HG02840 (cell line): ENCODE results near the gene ELFN2.

ENCODE experiments used
- ATAC-seq: cut with Tn5 transposase; IDR thresholded peaks from one replicate; pipeline ENCODE4 v1.9.1; 2021; ENCODE audit warnings: mild to moderate bottlenecking, moderate library complexity, moderate number of reproducible peaks; ENCODE audit not compliant: unreplicated experiment, low FRiP score

The ELFN2 gene

DNA sequence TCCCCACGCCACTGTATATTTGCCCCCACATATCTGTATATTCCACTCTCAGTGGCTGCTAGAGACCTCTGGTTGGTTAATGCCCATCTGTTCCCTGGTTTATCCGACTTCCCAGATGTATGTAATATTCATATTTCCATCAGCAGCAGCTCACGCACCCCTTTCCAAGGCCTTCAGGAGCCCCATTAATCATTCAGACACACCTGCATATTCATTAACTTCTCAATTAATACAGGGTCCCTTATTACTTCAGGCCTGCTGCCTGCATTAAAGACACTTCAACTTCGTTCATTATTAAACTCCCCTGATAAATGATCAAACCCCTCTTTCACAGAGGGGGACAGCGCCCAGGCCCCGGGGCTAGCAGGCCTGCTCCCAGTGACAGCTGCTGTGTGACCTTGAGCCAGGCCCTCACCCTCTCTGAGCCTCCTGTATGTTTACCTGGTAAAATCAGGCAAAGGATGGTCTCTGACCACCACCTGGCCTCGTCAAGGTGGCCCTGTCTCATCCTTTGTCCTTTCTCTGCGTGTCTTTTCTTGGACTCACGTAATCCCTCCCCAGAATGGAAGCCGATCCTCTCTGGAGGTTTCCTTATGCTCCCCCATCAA, 34.5 kb downstream of the ELFN2 start:
- no peak for ATAC-seq

DNA sequence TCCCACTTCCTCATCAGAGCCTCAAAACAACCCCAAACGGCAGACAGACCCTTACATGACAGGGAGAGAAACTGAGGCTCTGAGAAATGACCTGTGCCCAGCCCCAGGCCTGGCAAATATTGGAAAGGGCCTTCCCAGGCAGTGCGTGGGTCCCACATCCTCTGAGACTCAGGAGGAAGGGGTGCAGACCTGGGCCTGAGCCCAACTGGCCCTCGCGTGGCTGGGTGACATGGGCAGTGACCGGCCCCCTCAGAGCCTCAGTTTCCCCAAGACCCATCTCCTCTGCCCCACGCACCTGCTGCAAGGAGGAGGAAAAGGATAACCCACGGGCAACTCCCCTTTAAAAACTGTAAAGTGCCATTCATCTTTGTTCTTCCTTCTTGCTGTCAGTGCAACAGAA, 35.6 kb downstream of the ELFN2 start:
- ATAC-seq, result no peak

DNA sequence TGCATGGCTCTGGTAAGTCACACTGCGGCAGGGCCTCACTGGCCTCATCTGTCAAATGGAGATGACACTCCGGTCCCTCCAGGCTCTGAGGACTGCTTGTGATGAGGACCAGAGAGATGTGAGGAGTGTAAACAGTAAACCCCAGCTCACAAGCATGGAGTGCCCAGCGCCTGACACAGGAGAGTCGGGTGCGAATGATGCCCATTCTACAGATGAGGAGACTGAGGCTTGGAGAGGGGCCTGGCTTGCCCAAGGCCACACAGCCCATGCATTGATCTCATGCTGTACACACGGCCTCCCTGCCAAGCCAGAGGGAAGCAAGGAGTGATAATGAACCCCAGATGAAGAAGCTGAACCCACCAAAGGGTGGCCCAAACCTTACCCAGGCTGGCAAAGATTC, 37.2 kb downstream of the ELFN2 start:
- no peak for ATAC-seq

DNA sequence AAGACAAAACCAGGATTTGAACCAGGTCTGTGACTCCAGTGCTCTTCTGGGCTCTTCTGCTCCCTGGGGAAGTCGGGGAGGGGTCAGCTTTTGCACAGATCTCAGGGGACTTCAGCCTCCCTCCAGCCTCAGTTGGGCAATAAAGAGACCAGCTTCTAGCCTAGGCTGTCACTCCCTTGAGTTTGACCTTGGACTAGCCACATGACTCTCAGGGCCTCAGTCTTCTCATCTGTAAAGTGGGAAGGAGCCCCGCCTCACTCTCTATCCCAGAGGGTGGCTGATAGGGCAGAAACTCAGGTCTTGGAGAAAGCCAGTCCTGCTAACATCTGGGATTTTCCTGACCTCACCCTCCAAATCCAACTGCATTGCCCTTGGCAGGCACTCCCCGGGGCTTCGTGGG, 38.7 kb downstream of the ELFN2 start:
- ATAC-seq, result no peak

DNA sequence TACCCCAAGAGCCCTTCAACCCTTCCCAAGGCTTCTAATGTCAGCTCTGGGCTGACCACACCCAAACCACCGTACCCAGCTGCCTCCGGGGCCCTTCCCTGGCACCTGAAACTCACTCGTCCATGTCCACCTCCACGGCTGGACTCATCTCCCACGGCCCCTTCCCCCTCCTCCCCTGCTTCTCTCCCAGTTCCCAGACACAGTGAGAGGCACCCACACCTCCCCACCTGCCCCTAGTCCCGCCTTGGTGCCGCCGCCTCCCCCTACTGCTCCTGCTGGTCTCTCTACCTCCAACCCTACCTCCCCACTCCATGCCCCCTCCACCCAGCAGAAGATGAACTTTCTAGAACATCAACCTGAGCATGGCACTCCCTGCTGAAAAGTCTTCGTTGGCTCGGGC, 39.5 kb downstream of the ELFN2 start:
- ATAC-seq, result no peak

DNA sequence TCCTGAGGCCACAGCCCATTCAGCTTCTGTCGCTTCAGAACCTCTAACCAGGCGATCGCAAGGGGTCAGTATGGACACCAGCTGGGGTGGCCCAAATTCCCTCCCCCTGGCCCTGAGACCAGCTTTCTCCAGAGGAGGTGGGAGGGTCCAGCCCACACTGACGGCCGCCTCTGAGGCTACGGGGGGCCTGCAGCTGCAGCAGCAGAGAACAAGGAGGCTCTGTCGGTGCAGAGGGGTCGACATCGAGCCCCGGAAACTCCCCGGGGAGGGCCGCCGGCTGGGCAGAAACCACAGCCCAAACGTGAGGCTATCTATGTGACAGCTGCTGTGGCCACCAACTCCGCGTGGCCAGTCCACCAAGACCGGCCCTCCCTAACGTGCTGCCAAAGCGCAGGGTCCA, 40.8 kb downstream of the ELFN2 start:
- ATAC-seq, result no peak

DNA sequence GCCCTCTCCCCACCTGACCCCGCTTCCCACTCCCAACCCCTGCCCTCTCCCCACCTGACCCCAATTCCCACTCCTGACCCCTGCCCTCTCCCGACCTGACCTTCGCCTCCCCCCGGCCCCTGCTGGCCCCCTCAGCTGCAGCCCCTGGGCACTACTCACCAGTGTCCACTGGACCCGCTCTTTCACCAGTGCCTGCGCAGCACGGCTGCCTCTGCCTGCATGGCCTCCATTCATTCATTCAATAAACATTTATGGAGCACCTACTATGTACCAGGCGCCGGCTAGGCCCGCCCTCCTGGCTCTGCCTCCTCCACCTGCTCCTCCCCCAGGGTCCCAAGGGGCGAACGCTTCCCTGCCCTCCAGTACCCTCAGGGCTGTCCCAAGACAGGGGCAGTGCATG, 42.6 kb downstream of the ELFN2 start:
- ATAC-seq, result no peak

DNA sequence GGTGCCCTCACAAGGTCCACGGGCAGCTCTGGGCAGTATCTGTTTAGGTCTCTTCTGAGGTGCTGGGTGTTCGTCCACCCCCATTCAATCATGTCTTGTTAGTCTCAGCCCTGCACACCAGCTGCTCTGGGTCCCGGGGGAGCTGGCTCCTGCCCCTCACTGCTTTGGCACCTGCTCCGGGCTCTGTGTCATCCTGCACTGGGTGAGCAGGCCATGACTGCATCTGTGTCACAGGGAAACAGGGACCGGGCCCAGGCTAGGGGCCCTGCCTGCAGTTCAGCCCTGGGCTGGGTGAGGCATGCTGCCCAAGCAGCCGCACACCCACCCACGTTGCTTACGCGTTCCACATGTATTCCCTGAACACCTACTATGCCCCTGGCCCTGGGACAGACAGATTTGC, 43.9 kb downstream of the ELFN2 start:
- no peak for ATAC-seq

DNA sequence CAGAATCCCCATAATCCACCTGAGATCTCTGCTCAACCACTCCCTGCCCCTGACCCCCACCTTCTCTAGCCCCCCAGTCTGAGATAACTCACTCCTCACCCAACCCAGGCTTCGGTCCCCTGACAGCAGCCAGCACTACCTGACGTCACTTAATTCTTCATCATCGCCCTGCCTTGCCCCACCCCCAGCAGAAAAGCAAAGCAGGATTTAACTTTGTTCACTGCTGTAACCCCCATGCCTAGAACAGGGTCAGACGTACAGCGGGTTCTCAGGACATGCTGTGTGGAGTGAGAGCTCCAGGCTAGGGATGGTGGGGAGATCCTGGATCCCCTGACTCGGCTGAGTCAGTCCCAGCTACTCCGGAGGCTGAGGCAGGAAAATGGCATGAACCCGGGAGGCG, 45.8 kb downstream of the ELFN2 start:
- no peak for ATAC-seq

DNA sequence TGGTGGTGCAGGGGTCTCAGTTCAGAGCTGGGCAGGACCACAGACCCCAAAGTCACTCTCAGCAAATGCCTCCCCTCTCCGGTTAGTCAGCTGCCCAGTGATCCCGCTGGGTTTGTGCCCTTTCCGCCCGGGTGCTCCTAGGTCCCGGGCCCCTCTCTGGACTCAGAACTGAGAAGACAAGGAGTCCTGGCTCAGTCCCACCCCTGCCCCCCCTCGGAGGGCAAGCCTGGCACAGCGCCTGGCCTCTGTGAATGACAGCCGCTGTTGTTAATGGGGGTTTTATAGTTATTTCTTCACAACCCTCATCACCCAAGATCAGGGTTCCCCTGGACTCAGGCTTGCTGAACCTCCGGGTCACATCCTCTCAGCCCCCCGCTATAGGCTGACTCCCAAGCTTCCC, 47.6 kb downstream of the ELFN2 start:
- no peak for ATAC-seq

DNA sequence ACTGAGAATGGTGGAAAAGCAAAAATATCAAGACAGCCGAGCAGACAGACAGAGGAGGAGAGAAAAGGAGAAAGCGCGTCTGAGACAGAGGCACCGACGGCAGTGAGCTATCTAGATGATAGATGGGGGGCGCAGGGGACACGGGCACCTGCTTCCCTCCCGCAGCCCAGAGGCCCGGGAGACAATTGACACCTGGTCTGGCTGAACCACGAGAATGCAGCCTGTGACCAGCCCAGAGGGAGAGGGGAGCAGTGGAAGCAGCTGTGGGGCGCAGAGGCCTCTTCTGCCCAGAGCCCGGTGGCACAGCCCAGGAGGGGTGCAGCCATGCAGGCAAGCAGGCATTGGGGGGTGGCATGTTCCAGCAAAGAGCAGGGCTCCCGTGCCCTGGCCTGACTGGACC, 48.2 kb downstream of the ELFN2 start:
- no peak for ATAC-seq

DNA sequence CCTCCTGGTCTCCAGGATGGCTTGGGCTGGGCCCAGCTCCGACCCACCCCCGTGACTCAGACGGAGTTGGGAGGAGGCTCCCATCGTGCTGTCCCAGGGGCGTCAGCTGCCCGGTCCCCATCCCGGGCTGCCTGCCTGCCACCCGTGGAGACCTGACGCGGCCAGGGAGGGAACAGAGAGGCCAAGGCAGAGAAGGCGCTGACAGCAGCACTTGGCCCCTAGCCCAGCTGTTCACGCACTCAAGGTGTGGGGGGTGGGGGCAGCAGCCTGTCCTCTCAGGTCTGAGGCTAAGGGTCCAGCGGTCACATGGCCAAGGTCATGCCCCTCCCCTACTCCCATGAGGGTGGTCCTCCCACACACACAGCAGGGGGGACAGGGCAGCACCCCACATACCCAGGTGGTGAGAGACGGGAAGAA, 48.6 kb downstream of the ELFN2 start:
- ATAC-seq, result no peak

DNA sequence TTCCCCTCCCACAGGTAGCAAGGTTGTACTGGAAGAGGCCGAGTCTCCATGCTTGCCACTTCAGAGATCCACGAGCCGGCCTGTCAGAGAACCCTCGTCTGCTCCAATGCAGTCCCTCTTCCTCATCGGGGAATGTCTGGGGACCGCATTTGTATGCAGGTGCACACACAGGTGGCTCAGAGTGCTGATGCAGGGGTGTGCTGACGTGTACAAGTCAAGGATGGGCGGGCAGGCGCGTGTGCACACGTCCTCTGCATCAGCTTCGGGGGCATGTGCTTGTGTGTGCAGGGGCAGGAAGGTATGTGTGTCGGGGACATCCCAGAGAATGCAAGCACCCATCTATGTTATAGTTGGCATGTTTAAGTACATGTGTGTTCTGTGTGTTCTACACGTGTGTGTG, 49.4 kb downstream of the ELFN2 start:
- ATAC-seq, result no peak

DNA sequence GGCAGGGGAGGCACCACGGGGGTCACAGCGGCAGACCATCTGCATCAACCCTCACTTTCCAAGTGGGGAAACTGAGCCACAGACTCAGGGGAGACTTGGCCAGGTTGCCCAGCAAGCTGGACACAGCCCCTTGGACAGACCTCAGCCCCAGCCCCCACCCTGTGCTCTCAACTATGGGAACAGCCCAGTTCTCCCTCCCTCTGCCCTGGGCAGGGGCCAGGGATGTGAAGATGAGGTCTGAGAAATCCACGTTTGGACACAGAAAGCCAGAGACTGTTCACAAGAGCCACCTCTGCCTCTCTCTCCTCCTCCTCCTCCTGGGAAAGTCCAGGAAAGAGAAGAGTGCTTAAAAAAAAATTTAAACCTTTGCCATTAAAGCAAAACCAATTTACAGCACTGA, 50.1 kb downstream of the ELFN2 start:
- ATAC-seq, result no peak

DNA sequence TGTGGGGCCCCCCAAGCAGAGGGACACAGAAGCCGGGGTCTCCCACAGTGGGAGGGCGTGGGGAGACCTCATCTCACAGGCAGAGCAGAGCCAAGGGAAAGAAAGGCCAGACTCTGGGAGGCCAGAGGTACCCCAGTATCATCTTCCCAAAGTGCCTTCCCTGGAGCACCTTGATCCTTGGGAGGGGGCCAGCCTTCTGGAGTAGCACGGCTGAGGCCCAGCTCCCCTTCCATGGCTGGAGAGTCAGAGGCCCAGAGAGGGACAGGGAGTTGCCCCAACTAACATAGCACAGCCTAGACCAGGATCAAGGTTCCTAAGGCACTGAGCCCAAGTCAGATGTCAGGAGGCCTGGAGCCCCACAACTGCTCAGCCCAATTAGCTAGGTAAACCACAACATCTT, 50.6 kb downstream of the ELFN2 start:
- ATAC-seq, result no peak

DNA sequence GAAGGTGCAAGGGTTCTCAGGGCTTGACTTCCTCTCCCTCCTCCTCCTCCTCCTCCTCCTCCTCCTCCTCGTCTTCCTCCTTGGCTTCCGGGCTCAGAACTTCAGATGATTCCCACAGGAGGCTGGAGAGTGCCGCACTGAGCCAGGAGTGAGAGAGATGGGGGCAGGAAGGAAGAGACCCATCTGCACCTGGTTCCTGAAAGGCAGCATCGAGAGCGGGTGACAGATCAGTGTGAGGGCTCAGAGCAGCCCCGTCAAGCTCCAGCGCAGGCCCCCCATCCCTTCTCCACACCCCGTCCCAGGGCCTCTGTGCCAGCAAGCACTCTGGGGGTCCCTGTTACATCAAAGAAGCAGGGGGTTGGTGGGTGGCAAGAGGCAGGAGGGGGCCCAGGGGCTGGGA, 51.5 kb downstream of the ELFN2 start:
- no peak for ATAC-seq

DNA sequence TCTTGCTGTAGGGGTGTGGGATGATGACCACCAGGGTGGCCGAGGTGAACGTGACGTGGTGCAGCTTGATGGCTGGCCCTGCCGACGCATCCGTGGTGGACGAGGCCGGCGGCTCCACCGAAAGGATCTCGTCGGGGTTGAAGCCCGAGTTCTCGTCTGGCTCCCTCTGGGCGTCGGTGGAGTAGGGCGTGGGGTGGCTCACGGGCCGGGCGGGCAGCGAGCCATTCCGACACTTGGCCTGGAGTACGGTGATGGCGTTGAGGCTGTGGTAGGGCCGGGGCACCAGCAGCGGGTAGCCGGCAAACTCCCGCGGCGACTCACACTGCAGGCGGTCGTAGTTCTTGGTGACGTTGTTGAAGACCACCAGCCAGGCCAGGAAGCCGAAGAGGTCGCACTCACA, 52.7 kb downstream of the ELFN2 start:
- no peak for ATAC-seq

DNA sequence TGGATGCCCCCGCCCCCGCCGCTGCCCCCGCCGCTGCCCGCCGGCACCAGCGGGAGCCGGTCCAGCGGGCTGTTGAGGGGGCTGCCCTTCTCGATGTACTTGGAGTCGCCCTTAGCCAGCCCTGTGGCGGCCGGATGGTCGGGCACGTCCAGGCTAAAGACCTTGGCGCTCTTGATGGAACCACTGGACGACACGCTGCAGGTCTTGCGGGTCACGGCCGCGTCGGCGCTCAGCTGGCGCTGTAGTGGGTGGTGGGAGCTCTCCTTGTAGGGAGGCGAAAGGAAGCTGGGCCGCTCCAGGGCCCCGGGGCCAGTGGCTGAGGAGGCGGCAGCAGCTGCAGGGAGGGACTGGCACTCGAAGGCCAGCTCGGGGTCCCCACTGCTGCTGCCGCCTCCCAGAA, 53.8 kb downstream of the ELFN2 start:
- ATAC-seq, result no peak

DNA sequence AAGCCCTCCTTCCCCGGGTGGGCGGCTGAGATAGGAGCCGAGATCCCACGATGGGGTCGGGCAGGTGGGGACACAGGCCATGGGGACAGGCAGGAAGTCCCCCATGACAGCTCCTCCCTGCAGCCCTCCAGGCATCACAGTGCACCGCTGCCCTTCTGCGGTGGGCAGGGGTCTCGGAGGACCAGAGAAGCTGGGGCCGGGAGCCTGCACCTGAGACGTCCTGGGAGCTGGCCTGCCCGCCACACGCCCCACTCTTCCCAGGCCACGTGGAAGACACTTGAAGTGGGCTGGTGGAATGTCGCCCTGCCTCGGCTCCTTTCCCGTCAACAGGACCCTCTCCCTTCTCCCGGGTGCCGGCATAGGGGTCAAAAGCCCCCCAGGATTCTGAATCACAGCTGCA, 55.4 kb downstream of the ELFN2 start:
- no peak for ATAC-seq

DNA sequence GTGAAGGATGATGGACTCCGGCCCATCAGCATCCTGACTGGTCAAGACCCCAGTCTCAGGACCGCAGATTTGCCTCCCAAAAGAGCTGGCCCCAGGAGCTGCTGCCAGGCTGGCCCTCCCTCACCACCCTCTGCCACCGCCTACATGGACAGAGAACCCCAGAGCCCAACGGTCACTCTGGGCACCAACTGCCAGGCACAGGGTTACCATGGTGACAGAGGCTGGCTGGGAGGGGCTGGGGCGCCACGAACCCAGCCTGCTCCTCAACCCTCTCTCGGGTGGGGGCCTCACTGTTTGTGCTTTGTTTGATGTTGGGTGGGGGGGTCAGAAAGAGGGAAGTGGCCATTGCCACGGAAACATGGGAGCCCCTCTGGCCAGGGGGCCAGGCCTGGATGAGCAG, 55.8 kb downstream of the ELFN2 start:
- no peak for ATAC-seq

DNA sequence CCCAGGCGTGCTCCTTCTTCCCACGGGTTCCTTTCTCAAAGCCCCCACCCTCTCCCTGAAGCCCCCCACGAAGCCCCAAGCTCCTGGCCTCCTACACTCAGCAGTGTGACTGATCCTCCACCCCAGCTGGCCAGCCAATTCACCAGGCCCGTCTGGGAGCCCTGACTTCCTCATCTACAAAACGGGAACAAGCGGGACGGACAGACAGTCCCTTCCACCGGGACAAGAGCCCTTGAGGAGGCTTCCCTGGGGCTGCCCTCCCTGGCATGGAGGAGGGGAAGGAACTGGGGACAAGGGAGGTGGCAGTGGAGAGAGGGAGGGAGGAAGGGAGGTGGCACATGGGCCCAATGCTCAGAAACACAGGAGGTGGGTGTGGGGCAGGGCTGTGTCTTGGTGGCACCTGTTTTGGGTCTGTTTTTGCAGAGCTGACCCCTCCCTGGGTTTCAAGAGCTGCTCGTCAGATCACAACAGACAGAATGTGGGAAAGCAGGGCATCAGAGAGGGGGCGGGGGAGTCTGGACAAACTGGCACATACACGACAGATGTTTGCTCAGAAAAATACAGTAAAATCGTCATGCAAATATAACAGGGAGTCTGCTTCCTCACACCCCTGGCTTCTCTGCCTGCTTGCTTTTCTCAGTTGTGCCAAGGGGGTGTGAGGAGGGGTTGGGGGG, 56.8 kb downstream of the ELFN2 start:
- ATAC-seq, result no peak

DNA sequence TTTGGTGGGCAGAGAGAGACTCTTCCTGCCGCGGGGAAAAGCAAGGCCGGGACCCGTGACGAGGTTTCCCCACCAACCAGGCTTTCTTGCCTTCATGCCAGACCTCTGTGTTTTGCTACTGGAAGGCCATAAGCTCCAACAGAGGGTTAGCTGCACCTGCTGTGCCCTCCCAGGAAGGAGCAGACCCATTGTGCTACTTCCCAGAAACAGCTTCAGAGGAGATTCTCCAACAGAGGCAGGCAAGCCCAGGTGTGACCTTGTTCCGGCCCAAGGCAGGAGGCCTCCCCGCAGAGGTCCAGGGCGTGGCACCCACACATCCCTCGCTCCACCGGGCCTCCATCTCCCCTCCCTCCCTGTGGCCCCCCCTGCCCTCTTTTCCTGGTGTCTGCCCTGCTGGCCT, 57.8 kb downstream of the ELFN2 start:
- no peak for ATAC-seq

DNA sequence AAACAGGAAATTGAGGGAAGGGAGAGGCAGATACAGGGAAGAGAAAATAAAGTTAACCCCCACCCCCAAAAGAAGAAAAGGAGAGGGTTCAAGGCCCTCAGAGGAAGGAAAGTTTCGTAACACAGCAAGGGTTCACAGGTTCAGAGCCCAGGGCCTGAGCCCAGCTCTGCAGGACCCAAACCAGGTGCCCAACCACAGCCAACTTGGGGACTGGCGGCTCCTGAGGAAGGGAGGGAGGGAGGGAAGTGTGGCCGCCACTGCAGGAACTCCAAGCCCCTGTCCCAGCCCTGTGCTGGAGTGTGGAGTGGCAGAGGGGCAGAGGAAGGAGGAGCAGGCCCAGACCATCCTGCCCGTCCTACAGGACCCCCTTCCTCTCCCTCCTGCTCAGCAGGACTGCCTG, 59.2 kb downstream of the ELFN2 start:
- no peak for ATAC-seq
